Cardiac muscle cell (in vitro differentiated cells and primary cell): ENCODE results near the gene FAM72C. TPM values are rescaled to one million over a fixed set of nuclear protein-coding genes. Genes with fewer than 3 reads are reported as not detected.
"Not testable (repeated sequence)": the region's sequence is repeated elsewhere in the genome, so short reads cannot be mapped to it uniquely, and the experiment has no call there.

ENCODE experiments used
- DNase-seq, 2 donors: peaks; one replicate each; pipeline versions ENCODE4 v3.0.0 to v3.0.0-alpha.2; 2010 to 2017; ENCODE audit warnings: low read depth in 1 of 2, low spot score in 1 of 2
- H3K27ac ChIP-seq: fragments of 200-600 bp; sonication (generic); 2 replicates; pipeline ENCODE4 v1.5.1; 2016
- H3K27me3 ChIP-seq: fragments of 200-600 bp; sonication (generic); 2 replicates; pipeline ENCODE4 v1.6.0; 2016; ENCODE audit warnings: control low read depth
- H3K36me3 ChIP-seq: fragments of 200-600 bp; sonication (generic); 2 replicates; pipeline ENCODE4 v1.5.1; 2016; ENCODE audit warnings: control low read depth
- H3K4me1 ChIP-seq: fragments of 200-600 bp; sonication (generic); 2 replicates; pipeline ENCODE4 v1.8.1; 2017; ENCODE audit warnings: low read depth, mild to moderate bottlenecking, mixed run types
- H3K4me3 ChIP-seq: fragments of 200-600 bp; sonication (generic); 2 replicates; pipeline ENCODE4 v1.5.1; 2016; ENCODE audit warnings: mild to moderate bottlenecking
- H3K9me3 ChIP-seq: fragments of 200-600 bp; sonication (generic); 2 replicates; pipeline ENCODE4 v1.5.1; 2017; ENCODE audit warnings: low read depth, mild to moderate bottlenecking, control low read depth
- polyA plus RNA-seq: library from polyadenylated mRNA; unstranded; fragments of >200 nt; fragmentation: Nextera tagmentation; extraction: Ambion mirVana; gene quantifications from 2 replicates; pipeline ENCODE4 v1.2.1, GENCODE V29; 2016
- total RNA-seq: library from RNA; depleted of rRNA; stranded (reverse); fragments of >200 nt; gene quantifications from 2 replicates; pipeline ENCODE4 v1.2.3, GENCODE V29; 2016

The FAM72C gene
- total RNA-seq: 0.67 and 2.3 TPM in 2 replicates
- 3.3 and 16.0 TPM in 2 replicates for polyA plus RNA-seq

GRCh38 chr1:143971924-143972700 lies at the start of gene FAM72C:
FAM72C (minus strand) TSS chr1:143971986; CDS start chr1:143971141, 845 bp downstream.
- not testable (repeated sequence) for DNase-seq, H3K27me3 ChIP-seq, H3K4me1 ChIP-seq, H3K27ac ChIP-seq, H3K9me3 ChIP-seq, H3K36me3 ChIP-seq, H3K4me3 ChIP-seq

- DNase-seq, H3K4me3 ChIP-seq, H3K27ac ChIP-seq, H3K9me3 ChIP-seq, H3K36me3 ChIP-seq, H3K27me3 ChIP-seq, H3K4me1 ChIP-seq: not testable (repeated sequence)
Observed at GRCh38 chr1:144020001-144020738, 48.4 kb upstream of the FAM72C start.

GRCh38 chr1:144019101-144019500 lies 47.3 kb upstream of the FAM72C start:
- not testable (repeated sequence) for H3K4me1 ChIP-seq, H3K9me3 ChIP-seq, H3K36me3 ChIP-seq, DNase-seq, H3K4me3 ChIP-seq, H3K27me3 ChIP-seq, H3K27ac ChIP-seq

GRCh38 chr1:144015180-144015966 lies 43.6 kb upstream of the FAM72C start:
- not testable (repeated sequence) for H3K27ac ChIP-seq, H3K4me3 ChIP-seq
- DNase-seq: peak in 1 of 2 donors; percentile 1

GRCh38 chr1:144014528-144014927 lies 42.7 kb upstream of the FAM72C start:
- DNase-seq, H3K27me3 ChIP-seq, H3K27ac ChIP-seq, H3K9me3 ChIP-seq, H3K36me3 ChIP-seq, H3K4me1 ChIP-seq, H3K4me3 ChIP-seq: not testable (repeated sequence)

More at GRCh38 chr1:144015180-144015966, 43.6 kb upstream of the FAM72C start:
- not testable (repeated sequence) for H3K36me3 ChIP-seq, H3K4me1 ChIP-seq, H3K9me3 ChIP-seq, H3K27me3 ChIP-seq

- not testable (repeated sequence) for H3K4me1 ChIP-seq, H3K27me3 ChIP-seq, H3K27ac ChIP-seq, H3K9me3 ChIP-seq, H3K4me3 ChIP-seq, DNase-seq, H3K36me3 ChIP-seq
Observed at GRCh38 chr1:144014121-144014520, 42.3 kb upstream of the FAM72C start.

- not testable (repeated sequence) for H3K36me3 ChIP-seq, H3K4me1 ChIP-seq, H3K27ac ChIP-seq, H3K9me3 ChIP-seq, H3K4me3 ChIP-seq, DNase-seq, H3K27me3 ChIP-seq
Observed at GRCh38 chr1:144012168-144012733, 40.5 kb upstream of the FAM72C start.

GRCh38 chr1:144009410-144009809 lies 37.6 kb upstream of the FAM72C start:
- H3K27me3 ChIP-seq, H3K9me3 ChIP-seq, H3K4me3 ChIP-seq, DNase-seq, H3K36me3 ChIP-seq, H3K4me1 ChIP-seq, H3K27ac ChIP-seq: not testable (repeated sequence)

GRCh38 chr1:144004259-144004658 lies 32.5 kb upstream of the FAM72C start:
- not testable (repeated sequence) for H3K9me3 ChIP-seq, H3K27ac ChIP-seq, H3K36me3 ChIP-seq, H3K27me3 ChIP-seq, H3K4me3 ChIP-seq, DNase-seq, H3K4me1 ChIP-seq

- H3K4me1 ChIP-seq, H3K27me3 ChIP-seq, H3K4me3 ChIP-seq, H3K9me3 ChIP-seq, DNase-seq, H3K27ac ChIP-seq, H3K36me3 ChIP-seq: not testable (repeated sequence)
Observed at GRCh38 chr1:144003306-144004029, 31.7 kb upstream of the FAM72C start.

- H3K9me3 ChIP-seq, H3K27me3 ChIP-seq, H3K4me1 ChIP-seq, DNase-seq, H3K36me3 ChIP-seq, H3K27ac ChIP-seq, H3K4me3 ChIP-seq: not testable (repeated sequence)
Observed at GRCh38 chr1:144002141-144002881, 30.5 kb upstream of the FAM72C start.

- H3K27me3 ChIP-seq, H3K4me1 ChIP-seq, H3K36me3 ChIP-seq, H3K9me3 ChIP-seq, H3K27ac ChIP-seq, DNase-seq, H3K4me3 ChIP-seq: not testable (repeated sequence)
Observed at GRCh38 chr1:144001077-144001476, 29.3 kb upstream of the FAM72C start.
